Activated naive CD4-positive, alpha-beta T cell treated with anti-CD3 and anti-CD28 coated beads, Interleukin-2, amount 10 ng/mL, durations not matched to agents 7 days and 5 days (primary cell): ENCODE measurements around the gene DCDC2C.

Experiments used
- CTCF ChIA-PET: fragments of 350-600 bp; sonication (Branson Sonifier 250); formaldehyde crosslinking; loops from one replicate; lab custom pipeline; 2021; ENCODE audit warnings: antibody characterized with exemption; lab: Charles Lee
- DNase-seq: peaks from one replicate; pipeline ENCODE4 v3.0.0-alpha.2; 2020
- H3K27ac Mint-ChIP-seq: one replicate; pipeline ENCODE4 v1.8.0; 2021; ENCODE audit warnings: mild to moderate bottlenecking, moderate library complexity, mixed read lengths
- H3K27me3 Mint-ChIP-seq: one replicate; pipeline ENCODE4 v1.8.0; 2021; ENCODE audit warnings: mild to moderate bottlenecking, mixed read lengths
- H3K36me3 Mint-ChIP-seq: one replicate; pipeline ENCODE4 v1.8.0; 2021; ENCODE audit warnings: mixed read lengths
- H3K4me1 Mint-ChIP-seq: one replicate; pipeline ENCODE4 v1.8.0; 2021; ENCODE audit warnings: mixed read lengths
- H3K4me3 Mint-ChIP-seq: one replicate; pipeline ENCODE4 v1.8.0; 2021; ENCODE audit warnings: mild to moderate bottlenecking, moderate library complexity, mixed read lengths
- H3K9me3 Mint-ChIP-seq: one replicate; pipeline ENCODE4 v1.8.0; 2021; ENCODE audit warnings: mixed read lengths

The DCDC2C gene

DNA sequence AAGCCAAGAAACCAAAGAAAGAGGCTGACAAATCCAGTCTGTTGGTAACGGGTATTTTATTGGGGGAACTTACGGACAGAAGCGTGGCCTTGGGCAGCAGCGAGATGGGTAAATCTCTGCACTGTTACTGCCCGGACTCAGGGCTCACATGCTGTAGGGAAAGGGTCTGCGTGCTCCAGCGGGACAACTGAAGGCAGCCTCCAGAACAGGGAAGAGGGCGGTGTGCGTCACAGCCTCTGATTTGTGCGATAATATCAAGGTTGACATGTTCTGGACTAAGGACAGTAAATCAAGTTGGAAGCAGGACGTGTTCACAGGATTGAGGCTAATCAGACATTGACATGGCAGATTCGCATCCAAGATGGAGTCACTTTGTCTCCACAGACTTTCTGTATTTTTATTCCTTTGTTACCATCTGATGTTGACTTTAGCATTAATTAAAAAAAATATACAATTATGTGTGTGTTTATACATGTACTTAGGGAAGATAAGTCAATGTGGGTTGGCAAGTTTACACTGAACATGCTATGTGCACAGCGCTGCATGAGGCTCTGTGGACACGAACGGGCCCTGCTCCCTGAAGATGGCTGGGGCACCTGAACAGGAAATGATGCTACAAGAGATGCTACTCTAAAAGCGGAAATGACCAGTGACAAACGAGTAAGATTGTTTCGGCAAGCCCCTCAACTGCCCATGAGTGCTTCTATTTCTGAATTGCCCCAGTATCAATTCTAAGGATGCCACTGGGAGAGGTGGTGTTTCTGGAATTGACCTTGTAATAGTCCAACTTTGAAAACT, 22.6 kb upstream of the DCDC2C start:
- no peak for DNase-seq
- peaks cover 4% of the 10 kb centered on the region for H3K27me3 Mint-ChIP-seq
- no peaks in the 10 kb centered on the region for H3K4me1 Mint-ChIP-seq
- no peaks in the 10 kb centered on the region for H3K36me3 Mint-ChIP-seq
- CTCF ChIA-PET = no interaction called here
- no peak overlapping the region for H3K4me3 Mint-ChIP-seq
- no peak overlapping the region for H3K27ac Mint-ChIP-seq
- no peaks in the 10 kb centered on the region for H3K9me3 Mint-ChIP-seq

GRCh38 chr2:3681625-3682024, 21.8 kb upstream of the DCDC2C start:
- Mint-ChIP-seq H3K9me3 (no peaks in the 10 kb centered on the region), H3K27me3 (peaks cover 4% of the 10 kb centered on the region), H3K4me1 (no peaks in the 10 kb centered on the region), H3K4me3 (no peak overlapping the region), H3K36me3 (no peaks in the 10 kb centered on the region), H3K27ac (no peak overlapping the region)
- DNase-seq = no peak
- CTCF ChIA-PET = no interaction called here

- peaks cover 4% of the 10 kb centered on the region for H3K27me3 Mint-ChIP-seq
- no peak for DNase-seq
- no peaks in the 10 kb centered on the region for H3K4me1 Mint-ChIP-seq
- H3K4me3 Mint-ChIP-seq = no peak overlapping the region
- no peak overlapping the region for H3K27ac Mint-ChIP-seq
- CTCF ChIA-PET = no interaction called here
- no peaks in the 10 kb centered on the region for H3K36me3 Mint-ChIP-seq
- no peaks in the 10 kb centered on the region for H3K9me3 Mint-ChIP-seq
Measured at GRCh38 chr2:3682811-3683210, 20.6 kb upstream of the DCDC2C start.

GRCh38 chr2:3683748-3684454, 19.5 kb upstream of the DCDC2C start:
- no peaks in the 10 kb centered on the region for H3K36me3 Mint-ChIP-seq
- no peak for DNase-seq
- H3K4me3 Mint-ChIP-seq = no peak overlapping the region
- H3K27ac Mint-ChIP-seq = no peak overlapping the region
- H3K27me3 Mint-ChIP-seq = peaks cover 4% of the 10 kb centered on the region
- H3K9me3 Mint-ChIP-seq = no peaks in the 10 kb centered on the region
- CTCF ChIA-PET = no interaction called here
- no peaks in the 10 kb centered on the region for H3K4me1 Mint-ChIP-seq

- no peaks in the 10 kb centered on the region for H3K36me3 Mint-ChIP-seq
- no peaks in the 10 kb centered on the region for H3K4me1 Mint-ChIP-seq
- CTCF ChIA-PET = no interaction called here
- H3K9me3 Mint-ChIP-seq = no peaks in the 10 kb centered on the region
- peaks cover 13% of the 10 kb centered on the region for H3K27me3 Mint-ChIP-seq
- H3K27ac Mint-ChIP-seq = no peak overlapping the region
- DNase-seq = no peak
- H3K4me3 Mint-ChIP-seq = no peak overlapping the region
Measured at GRCh38 chr2:3689998-3690748, 13.2 kb upstream of the DCDC2C start.

- Mint-ChIP-seq H3K27me3 (peaks cover 10% of the 10 kb centered on the region), H3K9me3 (no peaks in the 10 kb centered on the region), H3K36me3 (no peaks in the 10 kb centered on the region), H3K4me1 (no peaks in the 10 kb centered on the region), H3K27ac (no peak overlapping the region), H3K4me3 (no peak overlapping the region)
- CTCF ChIA-PET = interaction anchor here (1.2 to 2.9 kb wide), 2 partner anchors 35 to 88 kb away, joined by 4 to 14 read pairs; no protein-coding TSS in a partner anchor
- no peak for DNase-seq
Measured at GRCh38 chr2:3692375-3692774, 11.0 kb upstream of the DCDC2C start.

GRCh38 chr2:3696545-3696944, 6.8 kb upstream of the DCDC2C start:
- H3K4me3 Mint-ChIP-seq = no peak overlapping the region
- no peak for DNase-seq
- no peak overlapping the region for H3K27ac Mint-ChIP-seq
- peaks cover 10% of the 10 kb centered on the region for H3K27me3 Mint-ChIP-seq
- H3K36me3 Mint-ChIP-seq = no peaks in the 10 kb centered on the region
- H3K4me1 Mint-ChIP-seq = no peaks in the 10 kb centered on the region
- H3K9me3 Mint-ChIP-seq = no peaks in the 10 kb centered on the region
- CTCF ChIA-PET = no interaction called here

DNA sequence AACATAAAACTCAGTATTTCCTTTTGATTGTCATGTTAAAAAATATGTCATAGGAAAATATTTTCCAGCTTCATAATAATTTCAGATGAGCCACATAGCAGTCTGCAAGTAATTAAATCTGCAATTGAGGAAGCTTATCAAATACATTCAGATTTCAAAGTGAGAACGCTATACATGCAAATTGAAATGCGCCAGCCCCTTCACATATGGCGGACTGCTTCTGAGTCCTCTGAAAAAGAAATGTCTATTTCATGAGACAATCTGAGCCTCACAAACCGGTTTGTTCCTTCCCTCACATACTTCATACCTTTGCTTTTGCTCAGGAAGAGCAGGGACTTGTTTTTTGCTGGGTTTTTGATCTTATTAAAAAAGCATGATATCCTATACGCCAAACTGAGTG, 2.3 kb upstream of the DCDC2C start:
- CTCF ChIA-PET = interaction anchor here (0.7 kb wide), 1 partner anchor 81 kb away, joined by 3 read pairs; no protein-coding TSS in a partner anchor
- Mint-ChIP-seq H3K4me3 (no peak overlapping the region), H3K27ac (no peak overlapping the region), H3K27me3 (peaks cover 22% of the 10 kb centered on the region), H3K36me3 (no peaks in the 10 kb centered on the region), H3K9me3 (no peaks in the 10 kb centered on the region), H3K4me1 (no peaks in the 10 kb centered on the region)
- no peak for DNase-seq

GRCh38 chr2:3703757-3704355, 481 bp downstream of the DCDC2C start:
- CTCF ChIA-PET = interaction anchor here (0.6 kb wide), 1 partner anchor 10 kb away, joined by 3 read pairs; no protein-coding TSS in a partner anchor
- H3K9me3 Mint-ChIP-seq = no peaks in the 10 kb centered on the region
- H3K4me1 Mint-ChIP-seq = no peaks in the 10 kb centered on the region
- no peak overlapping the region for H3K4me3 Mint-ChIP-seq
- no peak for DNase-seq
- no peaks in the 10 kb centered on the region for H3K36me3 Mint-ChIP-seq
- peaks cover 34% of the 10 kb centered on the region for H3K27me3 Mint-ChIP-seq
- H3K27ac Mint-ChIP-seq = no peak overlapping the region

GRCh38 chr2:3704692-3705091, 1.3 kb downstream of the DCDC2C start:
- H3K36me3 Mint-ChIP-seq = no peaks in the 10 kb centered on the region
- DNase-seq = no peak
- H3K4me1 Mint-ChIP-seq = no peaks in the 10 kb centered on the region
- peaks cover 34% of the 10 kb centered on the region for H3K27me3 Mint-ChIP-seq
- no peak overlapping the region for H3K4me3 Mint-ChIP-seq
- H3K9me3 Mint-ChIP-seq = no peaks in the 10 kb centered on the region
- H3K27ac Mint-ChIP-seq = no peak overlapping the region
- CTCF ChIA-PET = no interaction called here

GRCh38 chr2:3705782-3706181, 2.4 kb downstream of the DCDC2C start:
- DNase-seq = no peak
- H3K4me1 Mint-ChIP-seq = no peaks in the 10 kb centered on the region
- H3K36me3 Mint-ChIP-seq = no peaks in the 10 kb centered on the region
- H3K9me3 Mint-ChIP-seq = no peaks in the 10 kb centered on the region
- peaks cover 34% of the 10 kb centered on the region for H3K27me3 Mint-ChIP-seq
- CTCF ChIA-PET = no interaction called here
- H3K27ac Mint-ChIP-seq = no peak overlapping the region
- H3K4me3 Mint-ChIP-seq = no peak overlapping the region

DNA sequence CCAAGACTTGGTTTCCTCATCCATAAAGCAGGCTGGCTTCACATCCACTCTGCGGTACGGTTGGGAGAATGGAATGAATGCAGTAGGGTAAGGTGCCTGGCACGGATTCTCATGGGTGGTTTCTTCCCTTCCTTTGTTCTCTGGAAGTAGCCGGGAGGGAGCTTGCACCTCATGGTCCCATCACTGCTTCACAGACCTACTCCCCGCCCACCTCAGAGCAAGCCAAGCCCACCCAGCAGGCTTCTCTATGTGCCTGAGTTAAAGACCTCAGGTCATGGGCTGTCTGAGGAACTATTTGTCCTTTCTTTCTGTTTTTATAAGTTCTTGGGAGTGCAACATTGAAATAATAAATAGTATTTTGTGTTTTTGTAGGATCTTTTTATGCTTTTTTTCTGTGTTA, 3.5 kb downstream of the DCDC2C start:
- no peak for DNase-seq
- peaks cover 34% of the 10 kb centered on the region for H3K27me3 Mint-ChIP-seq
- no peaks in the 10 kb centered on the region for H3K9me3 Mint-ChIP-seq
- CTCF ChIA-PET = no interaction called here
- H3K4me1 Mint-ChIP-seq = no peaks in the 10 kb centered on the region
- H3K27ac Mint-ChIP-seq = no peak overlapping the region
- no peaks in the 10 kb centered on the region for H3K36me3 Mint-ChIP-seq
- H3K4me3 Mint-ChIP-seq = no peak overlapping the region

DNA sequence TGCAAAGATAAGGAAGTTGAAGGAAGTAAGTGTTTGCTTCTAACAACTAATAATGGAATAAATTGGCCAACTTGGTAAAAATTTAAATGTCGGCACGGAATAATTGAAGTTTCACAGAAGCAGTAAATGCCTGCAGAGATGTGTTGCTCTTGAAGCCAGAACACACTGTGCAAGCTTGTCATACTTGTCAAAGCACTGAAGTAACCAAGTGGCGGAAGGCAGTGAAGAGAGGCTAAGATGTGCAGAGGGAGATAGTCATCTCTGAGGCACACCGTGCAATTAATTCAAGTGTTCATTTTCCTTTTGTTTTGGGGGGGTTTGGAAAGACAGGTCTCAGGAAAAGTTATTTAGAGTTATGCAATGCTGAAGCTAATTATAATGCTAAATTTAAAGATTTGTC, 5.2 kb downstream of the DCDC2C start:
- CTCF ChIA-PET = interaction anchor here (0.6 kb wide), 1 partner anchor 838 kb away, joined by 3 read pairs; no protein-coding TSS in a partner anchor
- no peaks in the 10 kb centered on the region for H3K4me1 Mint-ChIP-seq
- H3K36me3 Mint-ChIP-seq = no peaks in the 10 kb centered on the region
- no peak overlapping the region for H3K27ac Mint-ChIP-seq
- no peak for DNase-seq
- peaks cover 24% of the 10 kb centered on the region for H3K27me3 Mint-ChIP-seq
- no peaks in the 10 kb centered on the region for H3K9me3 Mint-ChIP-seq
- no peak overlapping the region for H3K4me3 Mint-ChIP-seq

GRCh38 chr2:3709225-3709624, 5.8 kb downstream of the DCDC2C start:
- no peak overlapping the region for H3K4me3 Mint-ChIP-seq
- no peaks in the 10 kb centered on the region for H3K4me1 Mint-ChIP-seq
- no peak overlapping the region for H3K27ac Mint-ChIP-seq
- CTCF ChIA-PET = no interaction called here
- no peaks in the 10 kb centered on the region for H3K36me3 Mint-ChIP-seq
- DNase-seq = no peak
- peaks cover 21% of the 10 kb centered on the region for H3K27me3 Mint-ChIP-seq
- no peaks in the 10 kb centered on the region for H3K9me3 Mint-ChIP-seq
